GM06990 (cell line): ENCODE measurements around the gene ACTR2.

Experiments used
- DNase-seq: peaks from one replicate; pipeline ENCODE4 v3.0.0-alpha.2; 2011; ENCODE audit not compliant: insufficient read length; ENCODE audit errors: extremely low read depth
- H3K27me3 ChIP-seq: replicated peaks from 2 replicates; pipeline ENCODE4 v1.6.0; 2011; ENCODE audit warnings: low read length; ENCODE audit not compliant: control insufficient read depth, insufficient read depth
- H3K36me3 ChIP-seq: 2 replicates; pipeline ENCODE4 v1.5.1; 2011; ENCODE audit warnings: low read length; ENCODE audit not compliant: control insufficient read depth, insufficient read depth
- H3K4me3 ChIP-seq: replicated peaks from 2 replicates; pipeline ENCODE4 v1.5.1; 2011; ENCODE audit warnings: low read depth, mild to moderate bottlenecking, control low read depth, low read length
- TF ChIP-seq, protein P1 (sequence below): IDR thresholded peaks from 2 replicates; pipeline ENCODE4 v1.5.1; 2011; ENCODE audit warnings: low read length, control low read depth, mild to moderate bottlenecking, inconsistent platforms; ENCODE audit not compliant: insufficient read depth, poor library complexity, severe bottlenecking

Gene ACTR2

DNA sequence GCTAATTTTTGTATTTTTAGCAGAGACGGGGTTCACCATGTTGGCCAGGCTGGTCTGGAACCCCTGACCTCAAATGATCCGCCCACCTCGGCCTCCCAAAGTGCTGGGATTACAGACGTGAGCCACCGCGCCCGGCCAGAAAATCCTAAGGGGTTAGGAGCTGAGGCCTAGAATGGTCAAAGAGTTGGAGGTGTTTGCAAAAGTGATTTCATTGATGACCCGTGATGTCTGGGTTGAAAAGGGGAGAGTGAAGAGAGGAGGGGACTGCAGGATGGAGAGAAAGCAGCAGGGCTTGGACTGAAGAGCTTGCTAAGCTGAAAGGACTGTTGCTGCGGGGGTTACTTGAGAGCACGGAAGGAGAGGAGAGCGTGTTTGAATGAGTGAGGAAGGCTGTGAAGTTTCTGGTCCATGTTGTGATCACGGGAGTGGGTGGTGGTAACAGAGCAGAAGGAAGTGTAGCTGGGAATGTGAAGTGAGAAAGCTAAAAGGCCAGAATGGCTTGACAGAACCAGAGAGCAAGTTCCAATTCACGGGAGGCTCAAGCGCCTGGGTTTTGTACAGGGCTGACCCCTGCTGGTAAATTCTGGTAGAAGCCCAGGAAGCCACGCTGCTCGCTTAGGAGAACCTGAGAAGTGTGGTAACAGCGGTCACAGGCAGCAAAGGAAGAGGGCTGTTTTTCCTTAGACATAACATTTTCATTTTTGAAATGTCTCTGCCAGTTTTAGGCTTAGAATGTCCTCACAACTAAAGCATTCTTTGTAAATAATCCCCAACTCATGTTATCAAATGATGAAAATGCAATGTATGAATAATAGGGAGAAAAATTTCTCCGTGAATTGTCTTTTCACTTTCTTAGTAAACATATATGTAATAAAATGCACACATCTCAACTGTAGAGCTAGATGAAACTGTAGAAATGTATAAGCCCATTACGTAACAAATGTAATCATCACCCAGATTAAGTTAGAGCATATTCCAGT lies 40.5 kb upstream of the ACTR2 start:
- Histone ChIP-seq H3K27me3 (no peaks in the 10 kb centered on the region), H3K36me3 (no peaks in the 10 kb centered on the region), H3K4me3 (no peak overlapping the region)
- TF ChIP-seq, protein P1, sequence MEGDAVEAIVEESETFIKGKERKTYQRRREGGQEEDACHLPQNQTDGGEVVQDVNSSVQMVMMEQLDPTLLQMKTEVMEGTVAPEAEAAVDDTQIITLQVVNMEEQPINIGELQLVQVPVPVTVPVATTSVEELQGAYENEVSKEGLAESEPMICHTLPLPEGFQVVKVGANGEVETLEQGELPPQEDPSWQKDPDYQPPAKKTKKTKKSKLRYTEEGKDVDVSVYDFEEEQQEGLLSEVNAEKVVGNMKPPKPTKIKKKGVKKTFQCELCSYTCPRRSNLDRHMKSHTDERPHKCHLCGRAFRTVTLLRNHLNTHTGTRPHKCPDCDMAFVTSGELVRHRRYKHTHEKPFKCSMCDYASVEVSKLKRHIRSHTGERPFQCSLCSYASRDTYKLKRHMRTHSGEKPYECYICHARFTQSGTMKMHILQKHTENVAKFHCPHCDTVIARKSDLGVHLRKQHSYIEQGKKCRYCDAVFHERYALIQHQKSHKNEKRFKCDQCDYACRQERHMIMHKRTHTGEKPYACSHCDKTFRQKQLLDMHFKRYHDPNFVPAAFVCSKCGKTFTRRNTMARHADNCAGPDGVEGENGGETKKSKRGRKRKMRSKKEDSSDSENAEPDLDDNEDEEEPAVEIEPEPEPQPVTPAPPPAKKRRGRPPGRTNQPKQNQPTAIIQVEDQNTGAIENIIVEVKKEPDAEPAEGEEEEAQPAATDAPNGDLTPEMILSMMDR, result peak; percentile 87
- no peak for DNase-seq

DNA sequence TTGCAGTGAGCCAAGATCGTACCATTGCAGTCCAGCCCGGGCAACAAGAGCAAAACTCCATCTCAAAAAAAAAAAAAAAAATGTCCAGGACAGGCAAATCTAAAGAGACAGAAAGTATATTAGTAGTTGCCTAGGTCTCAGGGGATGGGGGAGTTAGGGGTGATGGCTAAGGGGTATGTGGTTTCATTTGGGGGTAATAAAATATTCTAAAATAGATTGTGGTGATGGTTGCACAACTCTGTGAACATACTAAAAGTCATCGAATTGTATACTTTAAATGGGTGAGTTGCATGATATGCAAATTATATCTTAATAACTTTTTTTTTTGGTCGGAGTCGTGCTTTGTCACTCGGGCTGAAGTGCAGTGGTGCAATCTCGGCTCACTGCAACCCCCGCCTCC lies 34.2 kb upstream of the ACTR2 start:
- H3K4me3 ChIP-seq, result no peak overlapping the region
- H3K36me3 ChIP-seq, result no peaks in the 10 kb centered on the region
- no peaks in the 10 kb centered on the region for H3K27me3 ChIP-seq
- no peak for DNase-seq
- TF ChIP-seq, protein P1, result no peak

DNA sequence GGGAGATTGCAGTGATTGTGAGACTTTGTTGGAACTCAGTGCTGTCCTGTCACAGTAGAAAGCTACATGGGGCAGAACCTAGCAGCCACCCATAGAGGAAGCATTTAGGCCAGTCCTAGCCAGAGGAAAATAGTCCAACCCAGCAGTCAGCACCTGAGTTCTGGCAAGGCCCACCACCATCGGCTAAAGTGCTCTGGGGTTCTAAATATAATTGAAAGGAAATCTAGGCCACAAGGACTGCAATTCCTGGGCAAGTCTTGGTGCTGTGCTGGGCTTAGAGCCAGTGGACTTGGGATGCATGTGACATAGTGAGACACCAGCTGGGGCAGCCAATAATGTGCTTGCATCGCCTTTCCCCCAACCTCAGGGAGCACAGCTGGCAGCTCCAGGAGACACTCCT lies 28.9 kb upstream of the ACTR2 start:
- TF ChIP-seq, protein P1, result no peak
- Histone ChIP-seq H3K4me3 (no peak overlapping the region), H3K27me3 (no peaks in the 10 kb centered on the region), H3K36me3 (no peaks in the 10 kb centered on the region)
- no peak for DNase-seq

DNA sequence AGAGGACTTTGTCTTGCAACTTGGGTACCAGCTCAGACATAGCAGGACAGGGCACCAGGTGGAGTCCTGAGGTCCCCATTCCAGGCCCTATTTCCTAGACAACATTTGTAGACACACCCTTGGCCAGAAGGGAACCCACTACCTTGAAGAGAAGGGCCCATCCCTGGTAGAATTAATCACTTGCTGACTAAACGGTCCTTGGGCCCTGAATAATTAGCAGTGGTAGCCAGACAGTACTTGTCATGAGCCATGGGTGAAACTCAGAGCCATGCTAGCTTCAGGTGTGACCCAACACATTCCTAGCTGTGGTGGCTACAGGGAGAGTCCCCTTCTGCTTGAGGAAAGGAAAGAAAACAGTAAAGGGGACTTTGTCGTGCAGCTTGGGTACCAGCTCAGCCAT lies 28.5 kb upstream of the ACTR2 start:
- TF ChIP-seq, protein P1, result no peak

DNA sequence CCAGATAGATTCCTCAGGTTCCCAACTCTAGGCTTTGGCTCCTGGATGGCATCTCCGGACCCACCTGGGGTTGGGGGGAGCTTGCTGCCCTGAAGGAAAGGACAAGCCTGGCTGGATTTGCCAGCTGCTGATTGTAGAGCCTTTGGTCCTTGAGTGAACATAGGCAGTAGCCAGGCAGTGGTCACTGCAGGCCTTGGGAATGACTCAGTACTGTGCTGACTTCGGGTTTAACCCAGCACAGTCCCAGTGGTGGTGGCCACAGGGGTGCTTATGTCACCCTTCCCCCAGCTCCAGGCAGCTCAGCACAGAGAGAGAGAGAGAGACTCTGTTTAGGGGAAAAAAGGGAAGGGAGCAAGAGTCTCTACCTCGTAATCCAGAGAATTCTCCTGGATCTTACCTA lies 27.7 kb upstream of the ACTR2 start:
- TF ChIP-seq, protein P1, result no peak
- no peaks in the 10 kb centered on the region for H3K36me3 ChIP-seq
- no peak overlapping the region for H3K4me3 ChIP-seq
- H3K27me3 ChIP-seq, result no peaks in the 10 kb centered on the region
- DNase-seq, result no peak

More for the DNA sequence above, 28.5 kb upstream of the ACTR2 start:
- Histone ChIP-seq H3K27me3 (no peaks in the 10 kb centered on the region), H3K4me3 (no peak overlapping the region), H3K36me3 (no peaks in the 10 kb centered on the region)
- no peak for DNase-seq
